Activated T-helper 2 cell treated with anti-CD3 and anti-CD28 coated beads, Interferon-gamma antibody, Interleukin-2, Interleukin-4, amounts not matched to agents 10 μg/mL and 5 μg/mL and 100 μg/mL, durations not matched to agents 14 hours and 24 hours and 36 hours (primary cell): ENCODE results near the gene PITHD1. TPM values are rescaled to one million over a fixed set of nuclear protein-coding genes. Genes with fewer than 3 reads are reported as not detected.
"Not testable (repeated sequence)": the region's sequence is repeated elsewhere in the genome, so short reads cannot be mapped to it uniquely, and the experiment has no call there.

ENCODE experiments used
- DNase-seq: peaks from one replicate; pipeline ENCODE4 v3.0.0; 2021; ENCODE audit warnings: low spot score
- H3K27ac Mint-ChIP-seq: one replicate; pipeline ENCODE4 v1.8.0; 2021; ENCODE audit warnings: mixed read lengths
- H3K27me3 Mint-ChIP-seq: one replicate; pipeline ENCODE4 v1.8.0; 2021; ENCODE audit warnings: low read depth, mixed read lengths
- H3K36me3 Mint-ChIP-seq: one replicate; pipeline ENCODE4 v1.8.0; 2021; ENCODE audit warnings: low read depth, mixed read lengths
- H3K4me1 Mint-ChIP-seq: one replicate; pipeline ENCODE4 v1.8.0; 2021; ENCODE audit warnings: low read depth, mixed read lengths
- H3K4me3 Mint-ChIP-seq: one replicate; pipeline ENCODE4 v1.8.0; 2021; ENCODE audit warnings: low read depth, mild to moderate bottlenecking, moderate library complexity, mixed read lengths
- H3K9me3 Mint-ChIP-seq: one replicate; pipeline ENCODE4 v1.8.0; 2021; ENCODE audit warnings: mixed read lengths
- intact Hi-C: fragments of 100-400 bp; cut with micrococcal nuclease; formaldehyde crosslinking; loops from one replicate; pipeline ENCODE4 v1.15.1; 2023
- total RNA-seq: library from RNA; stranded (reverse); gene quantifications from 2 replicates; pipeline ENCODE4 v1.2.3, GENCODE V29; 2022

PITHD1 gene
- total RNA-seq, 1 donor from 2014 or later = 71.4 TPM

GRCh38 chr1:23784846-23785245 lies 6.6 kb downstream of the PITHD1 start:
- H3K36me3 Mint-ChIP-seq = peaks cover 65% of the 10 kb centered on the region
- no peak for DNase-seq
- H3K4me3 Mint-ChIP-seq = no peak overlapping the region
- no peaks in the 10 kb centered on the region for H3K27me3 Mint-ChIP-seq
- no peaks in the 10 kb centered on the region for H3K9me3 Mint-ChIP-seq
- intact Hi-C loops = no loop called here
- H3K4me1 Mint-ChIP-seq = peaks cover 5% of the 10 kb centered on the region
- H3K27ac Mint-ChIP-seq = no peak overlapping the region

DNA sequence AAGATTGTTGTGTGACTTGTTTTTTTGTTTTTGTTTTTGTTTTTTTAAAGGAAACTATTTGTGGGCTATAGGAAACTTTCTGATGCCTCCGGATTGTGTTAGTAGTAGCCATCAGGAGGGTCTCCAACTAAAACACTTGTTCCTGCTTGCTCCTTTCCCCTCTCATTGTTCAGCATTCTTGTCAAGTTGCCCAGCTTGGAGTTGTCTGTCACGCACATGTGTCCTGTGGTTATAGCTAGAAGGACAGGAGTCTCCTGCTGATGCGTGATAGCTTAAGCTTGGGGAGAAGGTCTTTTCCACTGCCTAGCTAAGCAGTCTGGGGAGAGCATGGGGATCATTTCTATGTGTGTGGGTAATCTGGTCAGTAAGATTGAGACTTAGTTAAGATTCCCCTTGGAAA lies 9.5 kb downstream of the PITHD1 start:
- Mint-ChIP-seq H3K4me1 (peaks cover 17% of the 10 kb centered on the region), H3K4me3 (no peak overlapping the region), H3K27me3 (no peaks in the 10 kb centered on the region), H3K36me3 (peaks cover 61% of the 10 kb centered on the region), H3K27ac (no peak overlapping the region), H3K9me3 (no peaks in the 10 kb centered on the region)
- intact Hi-C loops = no loop called here
- DNase-seq = no peak

- DNase-seq = no peak
- H3K27ac Mint-ChIP-seq = no peak overlapping the region
- no peaks in the 10 kb centered on the region for H3K9me3 Mint-ChIP-seq
- no peaks in the 10 kb centered on the region for H3K27me3 Mint-ChIP-seq
- peaks cover 64% of the 10 kb centered on the region for H3K36me3 Mint-ChIP-seq
- peak overlapping the region; percentile 30 for H3K4me3 Mint-ChIP-seq
- H3K4me1 Mint-ChIP-seq = peaks cover 17% of the 10 kb centered on the region
- intact Hi-C loops = no loop called here
These were observed 10.5 kb downstream of the PITHD1 start for GRCh38 chr1:23788695-23789094.

GRCh38 chr1:23790696-23791515 lies 12.7 kb downstream of the PITHD1 start, which contains the start of gene LYPLA2:
Gene LYPLA2, plus strand, starts transcription at chr1:23791145. Its CDS starts 1,538 bp downstream, at chr1:23792683.
- no peaks in the 10 kb centered on the region for H3K27me3 Mint-ChIP-seq
- peak within 1 kb of the TSS; percentile 98 for H3K4me3 Mint-ChIP-seq
- H3K36me3 Mint-ChIP-seq = peaks cover 59% of the 10 kb centered on the region
- intact Hi-C loops = loop anchor here (1.0 to 5.0 kb wide), 2 partner anchors 9 to 44 kb away; partner anchors contain the start of gene GALE
- H3K9me3 Mint-ChIP-seq = no peaks in the 10 kb centered on the region
- H3K4me1 Mint-ChIP-seq = peaks cover 17% of the 10 kb centered on the region
- peak within 1 kb of the TSS; percentile 92 for H3K27ac Mint-ChIP-seq
- peak; percentile 84 for DNase-seq

- H3K4me1 Mint-ChIP-seq = peaks cover 17% of the 10 kb centered on the region
- no peak for DNase-seq
- intact Hi-C loops = loop anchor here (1.0 to 5.0 kb wide), 2 partner anchors 9 to 44 kb away; partner anchors contain the start of gene GALE
- H3K9me3 Mint-ChIP-seq = no peaks in the 10 kb centered on the region
- H3K27me3 Mint-ChIP-seq = no peaks in the 10 kb centered on the region
- peak overlapping the region; percentile 92 for H3K27ac Mint-ChIP-seq
- peaks cover 54% of the 10 kb centered on the region for H3K36me3 Mint-ChIP-seq
- peak overlapping the region; percentile 98 for H3K4me3 Mint-ChIP-seq
These were observed 13.4 kb downstream of the PITHD1 start for GRCh38 chr1:23791516-23792047.

- no peak for DNase-seq
- Mint-ChIP-seq H3K4me1 (peaks cover 17% of the 10 kb centered on the region), H3K9me3 (no peaks in the 10 kb centered on the region), H3K27ac (no peak overlapping the region), H3K27me3 (no peaks in the 10 kb centered on the region), H3K4me3 (peak overlapping the region; percentile 98), H3K36me3 (peaks cover 51% of the 10 kb centered on the region)
- intact Hi-C loops = loop anchor here (5.0 kb wide), 1 partner anchor 45 kb away; no protein-coding TSS in a partner anchor
These were observed 14.1 kb downstream of the PITHD1 start for GRCh38 chr1:23792151-23792945.

- Mint-ChIP-seq H3K36me3 (peaks cover 47% of the 10 kb centered on the region), H3K4me3 (peak overlapping the region; percentile 98), H3K27ac (no peak overlapping the region), H3K9me3 (no peaks in the 10 kb centered on the region), H3K27me3 (no peaks in the 10 kb centered on the region), H3K4me1 (peaks cover 17% of the 10 kb centered on the region)
- intact Hi-C loops = loop anchor here (5.0 kb wide), 1 partner anchor 46 kb away; no protein-coding TSS in a partner anchor
- DNase-seq = no peak
These were observed 15.0 kb downstream of the PITHD1 start for GRCh38 chr1:23793018-23793781.

DNA sequence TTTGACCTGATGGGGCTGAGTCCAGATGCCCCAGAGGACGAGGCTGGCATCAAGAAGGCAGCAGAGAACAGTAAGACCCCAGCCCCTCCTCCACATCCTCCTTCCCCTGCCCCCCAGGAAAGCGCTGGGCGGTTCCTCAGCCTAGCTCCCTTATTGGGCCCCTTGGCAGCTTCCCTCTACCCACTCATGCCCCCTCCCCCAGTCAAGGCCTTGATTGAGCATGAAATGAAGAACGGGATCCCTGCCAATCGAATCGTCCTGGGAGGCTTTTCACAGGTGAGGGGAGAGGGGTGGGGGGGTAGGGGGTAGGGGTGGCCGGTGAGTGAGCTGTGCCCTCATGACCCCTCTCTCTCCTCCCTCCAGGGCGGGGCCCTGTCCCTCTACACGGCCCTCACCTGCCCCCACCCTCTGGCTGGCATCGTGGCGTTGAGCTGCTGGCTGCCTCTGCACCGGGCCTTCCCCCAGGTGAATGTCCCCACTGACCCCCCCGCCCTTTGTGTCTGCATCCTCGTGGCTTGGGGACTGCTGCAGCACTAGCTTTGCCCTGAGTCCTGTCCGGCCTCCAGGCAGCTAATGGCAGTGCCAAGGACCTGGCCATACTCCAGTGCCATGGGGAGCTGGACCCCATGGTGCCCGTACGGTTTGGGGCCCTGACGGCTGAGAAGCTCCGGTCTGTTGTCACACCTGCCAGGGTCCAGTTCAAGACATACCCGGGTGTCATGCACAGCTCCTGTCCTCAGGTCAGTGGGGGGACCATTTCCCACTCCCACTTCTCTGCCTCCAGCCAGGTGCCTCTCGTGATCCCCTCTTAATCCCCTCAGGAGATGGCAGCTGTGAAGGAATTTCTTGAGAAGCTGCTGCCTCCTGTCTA lies 15.9 kb downstream of the PITHD1 start:
- Mint-ChIP-seq H3K36me3 (peaks cover 45% of the 10 kb centered on the region), H3K4me3 (no peak overlapping the region)
- intact Hi-C loops = loop anchor here (5.0 kb wide), 1 partner anchor 47 kb away; no protein-coding TSS in a partner anchor

GRCh38 chr1:23794732-23795182 lies 16.5 kb downstream of the PITHD1 start:
- intact Hi-C loops = loop anchor here (5.0 kb wide), 1 partner anchor 47 kb away; no protein-coding TSS in a partner anchor
- H3K27me3 Mint-ChIP-seq, DNase-seq, H3K27ac Mint-ChIP-seq, H3K4me3 Mint-ChIP-seq, H3K9me3 Mint-ChIP-seq: not testable (repeated sequence)
- H3K36me3 Mint-ChIP-seq = peaks cover 47% of the 10 kb centered on the region
- H3K4me1 Mint-ChIP-seq = peaks cover 20% of the 10 kb centered on the region

More for the DNA sequence above, 15.9 kb downstream of the PITHD1 start:
- no peak for DNase-seq
- Mint-ChIP-seq H3K27ac (no peak overlapping the region), H3K27me3 (no peaks in the 10 kb centered on the region), H3K9me3 (no peaks in the 10 kb centered on the region), H3K4me1 (peaks cover 17% of the 10 kb centered on the region)

DNA sequence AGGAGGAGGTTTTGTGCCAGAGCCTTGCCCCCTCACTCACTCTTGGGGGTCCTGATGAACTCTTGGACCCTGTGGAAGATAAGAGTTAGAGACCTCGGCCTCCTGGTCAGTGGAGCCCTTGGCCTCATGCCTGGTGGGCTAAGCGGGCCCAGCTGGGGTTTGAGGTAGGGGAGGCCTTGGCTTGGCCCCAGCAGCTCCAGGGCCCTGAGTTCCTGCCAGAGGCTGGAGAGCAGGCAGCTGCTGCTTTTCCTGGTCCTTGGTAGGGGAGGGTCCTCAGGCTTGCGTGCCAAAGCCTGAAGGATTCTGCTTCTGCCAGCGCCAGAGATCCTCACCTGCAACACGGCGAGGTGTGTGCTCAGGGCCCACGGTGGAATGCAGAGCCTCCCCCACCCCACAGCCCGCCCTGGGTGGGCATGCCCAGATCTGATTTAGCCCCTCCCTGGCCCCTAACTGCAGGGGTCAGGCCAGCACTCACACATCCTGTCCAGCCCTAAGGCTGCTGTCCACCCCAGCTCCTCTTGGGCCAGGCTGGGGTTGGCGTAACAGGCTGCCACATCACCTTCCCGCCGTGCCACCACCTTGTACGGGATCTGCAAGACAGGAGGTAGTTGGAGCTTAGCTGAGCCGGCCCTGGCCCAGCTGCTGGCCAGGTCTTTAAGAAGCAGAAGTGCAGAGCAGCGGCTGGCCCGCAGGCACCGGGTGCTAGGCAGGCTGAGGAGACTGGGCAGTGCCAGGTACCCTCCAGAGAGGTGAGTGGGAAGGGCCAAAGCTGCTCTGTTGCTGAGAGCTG lies 17.7 kb downstream of the PITHD1 start:
- H3K36me3 Mint-ChIP-seq = peaks cover 48% of the 10 kb centered on the region
- no peak for DNase-seq
- no peaks in the 10 kb centered on the region for H3K27me3 Mint-ChIP-seq
- H3K9me3 Mint-ChIP-seq = no peaks in the 10 kb centered on the region
- peaks cover 12% of the 10 kb centered on the region for H3K4me1 Mint-ChIP-seq
- H3K4me3 Mint-ChIP-seq = no peak overlapping the region
- H3K27ac Mint-ChIP-seq = no peak overlapping the region
- intact Hi-C loops = no loop called here
